Measurements from ENCODE around the gene PTPN12. TPM values are rescaled to one million over a fixed set of nuclear protein-coding genes. Genes with fewer than 3 reads are reported as not detected.

Gene PTPN12
- total and polyA plus RNA-seq, 2 donors from 2014 or later = 19.2 to 83.1 TPM

GRCh38 chr7:77680266-77680665 lies 143.2 kb downstream of the PTPN12 start:
- Histone ChIP-seq H3K36me3 (ENCODE audit: control insufficient read depth in 2 of 3, insufficient read depth in 3 of 3, low read length in 3 of 3) (peaks cover 0 to 3% (median 2%) of the 10 kb centered on the region in 3 donors), H3K27me3 (ENCODE audit: control insufficient read depth, insufficient read depth, low read length) (no peaks in the 10 kb centered on the region), H3K27ac (ENCODE audit: low read depth in 2 of 2, low read length in 2 of 2) (no peak overlapping the region), H3K4me1 (ENCODE audit: control insufficient read depth in 2 of 3, insufficient read depth in 2 of 3, low read depth in 1 of 3, low read length in 3 of 3) (no peaks in the 10 kb centered on the region), H3K9me3 (ENCODE audit: control insufficient read depth in 2 of 3, insufficient read depth in 1 of 3, low read length in 3 of 3) (no peaks in the 10 kb centered on the region), H3K4me3 (ENCODE audit: low read length in 3 of 3) (no peak overlapping the region), H3K9ac (ENCODE audit: low read length in 3 of 3) (no peak overlapping the region)
- FAIRE-seq = no peak
- intact Hi-C loops (cut with DNase I) = no loop called here
- no peak for TF ChIP-seq CTCF (IDR thresholded peaks at IDR 0.05; ENCODE audit: borderline replicate concordance, extremely low read depth, insufficient read depth)
- DNase-seq = no peak

GRCh38 chr7:77684030-77684429 lies 146.9 kb downstream of the PTPN12 start:
- DNase-seq (no peak), FAIRE-seq (no peak)
- H3K4me1 ChIP-seq (ENCODE audit: control insufficient read depth in 2 of 3, insufficient read depth in 2 of 3, low read depth in 1 of 3, low read length in 3 of 3) = no peaks in the 10 kb centered on the region
- H3K4me3 ChIP-seq (ENCODE audit: low read length in 3 of 3) = peak overlapping the region in 1 of 3 donors; percentile 7
- intact Hi-C loops (cut with DNase I) = no loop called here
- no peaks in the 10 kb centered on the region for H3K9me3 ChIP-seq (ENCODE audit: control insufficient read depth in 2 of 3, insufficient read depth in 1 of 3, low read length in 3 of 3)
- no peaks in the 10 kb centered on the region for H3K27me3 ChIP-seq (ENCODE audit: control insufficient read depth, insufficient read depth, low read length)
- H3K9ac ChIP-seq (ENCODE audit: low read length in 3 of 3) = no peak overlapping the region
- no peak overlapping the region for H3K27ac ChIP-seq (ENCODE audit: low read depth in 2 of 2, low read length in 2 of 2)
- TF ChIP-seq CTCF (IDR thresholded peaks at IDR 0.05; ENCODE audit: borderline replicate concordance, extremely low read depth, insufficient read depth) = no peak
- peaks cover 0 to 3% (median 2%) of the 10 kb centered on the region in 3 donors for H3K36me3 ChIP-seq (ENCODE audit: control insufficient read depth in 2 of 3, insufficient read depth in 3 of 3, low read length in 3 of 3)

- Histone ChIP-seq H3K27ac (ENCODE audit: low read depth in 2 of 2, low read length in 2 of 2) (peak overlapping the region in 1 of 2 donors; percentile 14), H3K9me3 (ENCODE audit: control insufficient read depth in 2 of 3, insufficient read depth in 1 of 3, low read length in 3 of 3) (no peaks in the 10 kb centered on the region), H3K4me1 (ENCODE audit: control insufficient read depth in 2 of 3, insufficient read depth in 2 of 3, low read depth in 1 of 3, low read length in 3 of 3) (no peaks in the 10 kb centered on the region), H3K27me3 (ENCODE audit: control insufficient read depth, insufficient read depth, low read length) (no peaks in the 10 kb centered on the region), H3K9ac (ENCODE audit: low read length in 3 of 3) (no peak overlapping the region), H3K4me3 (ENCODE audit: low read length in 3 of 3) (peak overlapping the region in 1 of 3 donors; percentile 17), H3K36me3 (ENCODE audit: control insufficient read depth in 2 of 3, insufficient read depth in 3 of 3, low read length in 3 of 3) (peaks cover 0 to 3% (median 2%) of the 10 kb centered on the region in 3 donors)
- TF ChIP-seq CTCF (IDR thresholded peaks at IDR 0.05; ENCODE audit: borderline replicate concordance, extremely low read depth, insufficient read depth) = no peak
- intact Hi-C loops (cut with DNase I) = no loop called here
- DNase-seq (no peak), FAIRE-seq (no peak)
These were observed 148.1 kb downstream of the PTPN12 start for GRCh38 chr7:77685233-77685632.
